AG09309 (cell line): ENCODE measurements around the gene FBN1.

ENCODE experiments used
- DNase-seq: peaks from one replicate; pipeline ENCODE4 v3.0.0-alpha.2; 2010; ENCODE audit warnings: low read depth
- H3K4me3 ChIP-seq: 2 replicates; pipeline ENCODE4 v1.5.1; 2011; ENCODE audit warnings: mild to moderate bottlenecking, low read depth, low read length, moderate library complexity; ENCODE audit not compliant: control insufficient read depth
- TF ChIP-seq, protein P1 (sequence below): IDR thresholded peaks from 2 replicates; pipeline ENCODE4 v1.5.1; 2011; ENCODE audit warnings: mild to moderate bottlenecking, low read depth, low read length, inconsistent platforms; ENCODE audit not compliant: insufficient read depth, control insufficient read depth; ENCODE audit errors: missing control alignments

Gene FBN1

GRCh38 chr15:48499978-48500377 lies 145.5 kb downstream of the FBN1 start:
- TF ChIP-seq, protein P1, sequence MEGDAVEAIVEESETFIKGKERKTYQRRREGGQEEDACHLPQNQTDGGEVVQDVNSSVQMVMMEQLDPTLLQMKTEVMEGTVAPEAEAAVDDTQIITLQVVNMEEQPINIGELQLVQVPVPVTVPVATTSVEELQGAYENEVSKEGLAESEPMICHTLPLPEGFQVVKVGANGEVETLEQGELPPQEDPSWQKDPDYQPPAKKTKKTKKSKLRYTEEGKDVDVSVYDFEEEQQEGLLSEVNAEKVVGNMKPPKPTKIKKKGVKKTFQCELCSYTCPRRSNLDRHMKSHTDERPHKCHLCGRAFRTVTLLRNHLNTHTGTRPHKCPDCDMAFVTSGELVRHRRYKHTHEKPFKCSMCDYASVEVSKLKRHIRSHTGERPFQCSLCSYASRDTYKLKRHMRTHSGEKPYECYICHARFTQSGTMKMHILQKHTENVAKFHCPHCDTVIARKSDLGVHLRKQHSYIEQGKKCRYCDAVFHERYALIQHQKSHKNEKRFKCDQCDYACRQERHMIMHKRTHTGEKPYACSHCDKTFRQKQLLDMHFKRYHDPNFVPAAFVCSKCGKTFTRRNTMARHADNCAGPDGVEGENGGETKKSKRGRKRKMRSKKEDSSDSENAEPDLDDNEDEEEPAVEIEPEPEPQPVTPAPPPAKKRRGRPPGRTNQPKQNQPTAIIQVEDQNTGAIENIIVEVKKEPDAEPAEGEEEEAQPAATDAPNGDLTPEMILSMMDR, result no peak
- no peak for DNase-seq
- H3K4me3 ChIP-seq, result no peak overlapping the region

- TF ChIP-seq, protein P1, result no peak
- H3K4me3 ChIP-seq, result no peak overlapping the region
- no peak for DNase-seq
Measured at GRCh38 chr15:48498828-48499227, 146.7 kb downstream of the FBN1 start.

DNA sequence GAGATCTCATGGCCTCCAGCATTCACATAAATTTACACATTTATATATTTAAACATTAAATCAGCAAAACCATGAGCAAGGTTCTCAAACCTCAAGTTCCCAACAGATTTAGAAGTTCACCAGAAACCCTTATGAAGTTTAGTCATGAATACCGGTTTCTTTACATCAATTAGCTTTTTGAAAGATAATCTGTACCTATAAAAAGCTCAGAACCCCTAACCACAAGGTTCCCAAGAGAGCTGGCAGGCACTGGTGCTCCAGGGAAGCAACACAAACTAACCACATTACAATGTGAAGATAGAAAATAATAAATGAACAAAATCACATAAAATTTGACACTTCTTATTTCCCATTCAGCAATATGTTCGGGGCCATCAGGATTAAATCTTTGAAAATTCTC lies 150.9 kb downstream of the FBN1 start:
- DNase-seq, result no peak

DNA sequence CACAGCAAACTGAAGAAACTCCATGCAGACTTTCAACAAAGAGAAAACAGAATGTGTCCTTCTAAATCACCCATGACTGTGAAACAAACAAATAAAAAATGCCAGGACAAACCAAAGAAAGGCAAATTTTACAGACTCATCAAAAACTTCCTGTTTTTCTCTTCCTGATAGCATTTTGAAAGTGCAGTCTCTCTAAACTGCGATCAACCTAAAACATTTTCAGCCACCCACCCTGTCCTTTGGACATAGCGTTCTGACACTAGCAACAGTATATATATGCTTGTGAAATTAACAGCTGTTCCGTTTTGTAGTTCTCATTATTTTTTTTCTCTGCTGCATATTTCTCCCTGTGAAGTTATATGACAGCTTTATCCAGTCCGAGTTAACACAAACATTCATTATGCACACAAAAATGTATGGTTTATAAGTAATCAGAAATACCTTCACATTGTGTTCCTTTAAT lies 151.7 kb downstream of the FBN1 start:
- TF ChIP-seq, protein P1, result no peak
- H3K4me3 ChIP-seq, result no peak overlapping the region
- no peak for DNase-seq

More for the DNA sequence above, 150.9 kb downstream of the FBN1 start:
- TF ChIP-seq, protein P1, result no peak
- no peak overlapping the region for H3K4me3 ChIP-seq

- DNase-seq, result peak; percentile 80
Measured at GRCh38 chr15:48493084-48493762, 152.3 kb downstream of the FBN1 start.

GRCh38 chr15:48486228-48486627 lies 159.3 kb downstream of the FBN1 start:
- no peak for DNase-seq
- H3K4me3 ChIP-seq, result no peak overlapping the region
- TF ChIP-seq, protein P1, result no peak

More at GRCh38 chr15:48493084-48493762, 152.3 kb downstream of the FBN1 start:
- no peak overlapping the region for H3K4me3 ChIP-seq
- TF ChIP-seq, protein P1, result no peak
